MM.1S (cell line): ENCODE data around the gene ZNF507.

Source experiments
- DNase-seq: peaks from one replicate; pipeline ENCODE4 v3.0.0-alpha.2; 2015
- H2AFZ ChIP-seq: fragments of 300-600 bp; sonication (generic); 2 replicates; pipeline ENCODE4 v1.6.0; 2016; ENCODE audit warnings: antibody characterized with exemption, low read length
- H3F3A ChIP-seq: fragments of 300-600 bp; sonication (generic); 2 replicates; pipeline ENCODE4 v1.6.1; 2016; ENCODE audit warnings: mild to moderate bottlenecking, antibody characterized with exemption, low read length, moderate library complexity, mixed read lengths; ENCODE audit not compliant: insufficient read depth
- H3K27ac ChIP-seq: fragments of 300-600 bp; sonication (generic); 2 replicates; pipeline ENCODE4 v1.5.1; 2016; ENCODE audit warnings: mild to moderate bottlenecking, low read length
- H3K27me3 ChIP-seq: fragments of 300-600 bp; sonication (generic); replicated peaks from 2 replicates; pipeline ENCODE4 v1.6.0; 2016; ENCODE audit warnings: low read length; ENCODE audit not compliant: insufficient read depth
- H3K36me3 ChIP-seq: fragments of 300-600 bp; sonication (generic); replicated peaks from 2 replicates; pipeline ENCODE4 v1.6.1; 2016; ENCODE audit warnings: mild to moderate bottlenecking, low read length, mixed read lengths; ENCODE audit not compliant: insufficient read depth
- H3K4me1 ChIP-seq: fragments of 300-600 bp; sonication (generic); 2 replicates; pipeline ENCODE4 v1.6.1; 2016; ENCODE audit warnings: low read length, mixed read lengths
- H3K4me2 ChIP-seq: fragments of 300-600 bp; sonication (generic); 2 replicates; pipeline ENCODE4 v1.6.0; 2016; ENCODE audit warnings: low read depth, low read length
- H3K4me3 ChIP-seq: fragments of 300-600 bp; sonication (generic); 2 replicates; pipeline ENCODE4 v1.5.1; 2016; ENCODE audit warnings: low read length, mixed read lengths
- H3K79me2 ChIP-seq: fragments of 300-600 bp; sonication (generic); 2 replicates; pipeline ENCODE4 v1.6.1; 2016; ENCODE audit warnings: mixed run types, low read length, mixed read lengths
- H3K9ac ChIP-seq: fragments of 300-600 bp; sonication (generic); 2 replicates; pipeline ENCODE4 v1.6.1; 2016; ENCODE audit warnings: low read length, mixed read lengths
- H3K9me2 ChIP-seq: fragments of 300-600 bp; sonication (generic); replicated peaks from 2 replicates; pipeline ENCODE4 v1.6.1; 2016; ENCODE audit warnings: mild to moderate bottlenecking, low read length, mixed read lengths; ENCODE audit not compliant: insufficient read depth
- H3K9me3 ChIP-seq: fragments of 300-600 bp; sonication (generic); replicated peaks from 2 replicates; pipeline ENCODE4 v1.6.1; 2016; ENCODE audit warnings: mild to moderate bottlenecking, low read length, mixed read lengths; ENCODE audit not compliant: insufficient read depth
- H4K20me1 ChIP-seq: fragments of 300-600 bp; sonication (generic); 2 replicates; pipeline ENCODE4 v1.6.1; 2016; ENCODE audit warnings: mild to moderate bottlenecking, low read length, moderate library complexity, mixed read lengths; ENCODE audit not compliant: insufficient read depth
- EZH2 ChIP-seq: fragments of 300-600 bp; sonication (generic); optimal IDR thresholded peaks from 2 replicates; pipeline ENCODE3; 2017; ENCODE audit warnings: low read depth, mild to moderate bottlenecking, antibody characterized with exemption, low read length, mixed read lengths
- EZH2phosphoT487 ChIP-seq: fragments of 300-600 bp; sonication (generic); IDR thresholded peaks from 2 replicates; pipeline ENCODE4 v1.6.1; 2018; ENCODE audit warnings: antibody characterized with exemption, low read length
- TF ChIP-seq, protein P1 (sequence below): fragments of 300-600 bp; sonication (generic); IDR thresholded peaks from 2 replicates; pipeline ENCODE4 v1.5.1; 2016; ENCODE audit warnings: antibody characterized with exemption, low read length, mixed read lengths

ZNF507 gene

DNA sequence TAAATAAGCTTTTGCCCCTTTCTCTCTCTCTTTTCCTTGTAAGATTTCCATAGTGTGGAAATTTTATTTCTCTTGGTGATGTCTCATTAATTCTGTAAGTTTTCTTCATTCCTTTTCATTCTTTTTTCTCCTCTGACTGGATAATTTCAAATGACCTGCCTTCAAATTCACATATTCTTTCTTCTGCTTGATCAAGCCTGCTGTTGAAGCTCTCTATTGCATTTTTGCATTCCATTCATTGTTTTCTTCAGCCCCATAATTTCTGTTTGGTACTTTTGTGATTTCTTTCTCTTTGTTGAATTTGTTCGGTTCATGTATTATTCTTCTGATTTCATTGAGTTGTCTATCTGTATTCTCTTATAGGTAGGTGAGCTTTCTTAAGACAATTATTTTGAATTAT, 42.2 kb upstream of the ZNF507 start:
- no peak overlapping the region for H3K9ac ChIP-seq
- no peak for DNase-seq

DNA sequence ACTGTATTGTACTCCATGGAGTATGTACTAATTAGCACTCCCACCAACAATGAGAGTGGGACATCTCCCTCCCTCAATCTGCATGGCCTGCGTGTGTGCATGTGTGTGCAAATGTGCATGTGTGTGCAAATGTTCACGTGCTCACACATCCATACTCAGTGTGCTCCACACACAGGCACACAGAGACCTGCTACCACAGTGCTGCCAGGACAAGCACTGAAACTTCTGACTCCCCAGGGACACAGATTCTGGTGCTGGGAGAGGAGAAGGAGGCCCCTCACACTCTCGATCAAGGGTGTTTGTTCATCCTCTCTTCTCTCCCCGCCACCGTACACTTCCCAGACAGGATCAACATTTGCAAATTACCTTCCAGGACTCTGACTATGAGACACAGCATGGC, 37.8 kb upstream of the ZNF507 start:
- Histone ChIP-seq H3K4me3 (no peak overlapping the region), H3F3A (no peaks in the 10 kb centered on the region), H2AFZ (no peak overlapping the region), H3K9me2 (no peaks in the 10 kb centered on the region), H3K4me1 (no peaks in the 10 kb centered on the region), H3K4me2 (no peak overlapping the region), H3K9ac (no peak overlapping the region), H3K36me3 (no peaks in the 10 kb centered on the region), H3K79me2 (no peaks in the 10 kb centered on the region), H3K27ac (no peak overlapping the region), H4K20me1 (no peaks in the 10 kb centered on the region), H3K9me3 (no peaks in the 10 kb centered on the region), H3K27me3 (peaks cover 55% of the 10 kb centered on the region)
- DNase-seq, result no peak
- TF ChIP-seq EZH2 (no peak), EZH2phosphoT487 (no peak)
- TF ChIP-seq, protein P1, sequence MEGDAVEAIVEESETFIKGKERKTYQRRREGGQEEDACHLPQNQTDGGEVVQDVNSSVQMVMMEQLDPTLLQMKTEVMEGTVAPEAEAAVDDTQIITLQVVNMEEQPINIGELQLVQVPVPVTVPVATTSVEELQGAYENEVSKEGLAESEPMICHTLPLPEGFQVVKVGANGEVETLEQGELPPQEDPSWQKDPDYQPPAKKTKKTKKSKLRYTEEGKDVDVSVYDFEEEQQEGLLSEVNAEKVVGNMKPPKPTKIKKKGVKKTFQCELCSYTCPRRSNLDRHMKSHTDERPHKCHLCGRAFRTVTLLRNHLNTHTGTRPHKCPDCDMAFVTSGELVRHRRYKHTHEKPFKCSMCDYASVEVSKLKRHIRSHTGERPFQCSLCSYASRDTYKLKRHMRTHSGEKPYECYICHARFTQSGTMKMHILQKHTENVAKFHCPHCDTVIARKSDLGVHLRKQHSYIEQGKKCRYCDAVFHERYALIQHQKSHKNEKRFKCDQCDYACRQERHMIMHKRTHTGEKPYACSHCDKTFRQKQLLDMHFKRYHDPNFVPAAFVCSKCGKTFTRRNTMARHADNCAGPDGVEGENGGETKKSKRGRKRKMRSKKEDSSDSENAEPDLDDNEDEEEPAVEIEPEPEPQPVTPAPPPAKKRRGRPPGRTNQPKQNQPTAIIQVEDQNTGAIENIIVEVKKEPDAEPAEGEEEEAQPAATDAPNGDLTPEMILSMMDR, result no peak

More for the DNA sequence above, 42.2 kb upstream of the ZNF507 start:
- H3K4me1 ChIP-seq, result no peaks in the 10 kb centered on the region
- no peaks in the 10 kb centered on the region for H3K36me3 ChIP-seq
- no peaks in the 10 kb centered on the region for H4K20me1 ChIP-seq
- H2AFZ ChIP-seq, result no peak overlapping the region
- no peak overlapping the region for H3K4me2 ChIP-seq
- peaks cover 27% of the 10 kb centered on the region for H3K27me3 ChIP-seq
- H3K79me2 ChIP-seq, result no peaks in the 10 kb centered on the region
- no peak overlapping the region for H3K4me3 ChIP-seq
- TF ChIP-seq EZH2phosphoT487 (no peak), EZH2 (no peak)
- TF ChIP-seq, protein P1, result no peak
- H3F3A ChIP-seq, result no peaks in the 10 kb centered on the region
- H3K27ac ChIP-seq, result no peak overlapping the region
- no peaks in the 10 kb centered on the region for H3K9me2 ChIP-seq
- H3K9me3 ChIP-seq, result no peaks in the 10 kb centered on the region

DNA sequence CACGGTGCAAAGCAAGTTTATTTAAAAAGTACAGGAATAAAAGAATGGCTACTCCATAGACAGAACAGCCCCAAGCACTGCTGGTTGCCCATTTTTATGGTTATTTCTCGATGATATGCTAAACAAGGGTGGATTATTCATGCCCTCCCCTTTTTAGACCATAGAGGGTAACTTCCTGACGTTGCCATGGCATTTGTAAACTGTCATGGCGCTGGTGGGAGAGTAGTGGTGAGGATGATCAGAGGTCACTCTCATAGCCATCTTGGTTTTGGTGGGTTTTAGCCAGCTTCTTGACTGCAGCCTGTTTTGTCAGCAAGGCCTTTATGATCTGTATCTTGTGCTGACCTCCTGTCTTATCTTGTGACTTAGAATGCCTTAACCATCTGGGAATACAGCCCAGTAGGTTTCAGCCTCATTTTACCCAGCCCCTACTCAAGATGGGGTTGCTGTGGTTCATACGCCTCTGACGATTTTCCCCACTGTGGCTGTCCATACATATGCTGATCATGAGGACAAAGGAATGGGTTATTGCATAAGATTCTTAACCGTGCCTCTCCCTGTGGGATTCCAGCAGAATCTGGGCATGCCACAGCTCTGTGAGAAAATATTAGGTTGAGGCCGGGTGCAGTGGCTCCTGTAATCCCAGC, 36.9 kb upstream of the ZNF507 start:
- Histone ChIP-seq H3K9ac (no peak overlapping the region), H4K20me1 (no peaks in the 10 kb centered on the region)

More for the DNA sequence above, 36.9 kb upstream of the ZNF507 start:
- no peak overlapping the region for H3K27ac ChIP-seq
- no peaks in the 10 kb centered on the region for H3K4me1 ChIP-seq
- H2AFZ ChIP-seq, result no peak overlapping the region
- no peak for TF ChIP-seq EZH2phosphoT487
- TF ChIP-seq, protein P1, result no peak
- TF ChIP-seq EZH2, result no peak
- no peak overlapping the region for H3K4me3 ChIP-seq
- H3F3A ChIP-seq, result no peaks in the 10 kb centered on the region
- DNase-seq, result no peak
- H3K27me3 ChIP-seq, result peaks cover 61% of the 10 kb centered on the region
- H3K4me2 ChIP-seq, result no peak overlapping the region
- H3K36me3 ChIP-seq, result no peaks in the 10 kb centered on the region
- no peaks in the 10 kb centered on the region for H3K79me2 ChIP-seq
- no peaks in the 10 kb centered on the region for H3K9me2 ChIP-seq
- H3K9me3 ChIP-seq, result no peaks in the 10 kb centered on the region
